K562 (cell line): ENCODE measurements around the gene HOXD9. TPM values are rescaled to one million over a fixed set of nuclear protein-coding genes. Genes with fewer than 3 reads are reported as not detected.

Experiments used
- ATAC-seq: fragments of 200-7000 bp; cut with Tn5 transposase; 3 replicates; pipeline ENCODE4 v1.9.1; 2020; ENCODE audit warnings: moderate library complexity
- BruUV-seq: library from RNA; stranded (reverse); fragments of 400-500 nt; replicated peaks from 2 replicates; lab custom pipeline; 2021; lab: Mats Ljungman, UMichigan
- CTCF ChIA-PET: fragments of 300-600 bp; formaldehyde crosslinking; extraction: SDS; loops from one replicate; lab custom pipeline; 2021; ENCODE audit warnings: low intra/inter-chr PET ratio; lab: Yijun Ruan, JAX
- POLR2A ChIA-PET: fragments of 300-600, 350-650 bp; sonication (Branson Sonifier 250); formaldehyde crosslinking; extraction: SDS; loops from one replicate; lab custom pipeline; 2021; ENCODE audit warnings: antibody characterized with exemption, inconsistent platforms; lab: Yijun Ruan, JAX
- DNase-seq, 4 experiments: peaks; one replicate each; pipeline versions ENCODE4 v3.0.0 to v3.0.0-alpha.2; 2011 to 2018; ENCODE audit warnings: low spot score in 3 of 4, mixed read lengths in 3 of 4; ENCODE audit errors: extremely low read depth in 1 of 4
- FAIRE-seq: peaks from 2 replicates; lab custom pipeline; 2011; peaks lifted over from hg19 to GRCh38; lab: Jason Lieb, UNC
- H2AFZ ChIP-seq: 2 replicates; pipeline ENCODE4 v1.6.0; 2011; ENCODE audit warnings: low read depth, low read length, control low read depth, inconsistent platforms
- H3K27ac ChIP-seq: fragments of 200-600 bp; 3 replicates; pipeline ENCODE4 v1.8.0; 2011; ENCODE audit warnings: low read depth, mild to moderate bottlenecking, control low read depth, inconsistent platforms, low read length, moderate library complexity, mixed read lengths; ENCODE audit errors: extremely low read depth
- H3K27me3 ChIP-seq, 2 experiments: fragments of 300-600 bp in 1 of 2; 2 replicates in 1 of 2; 3 replicates in 1 of 2; pipeline versions ENCODE4 v1.6.0 to v1.8.0; 2011; ENCODE audit warnings: inconsistent platforms in 2 of 2, low read length in 2 of 2, mild to moderate bottlenecking in 1 of 2, mixed read lengths in 1 of 2, moderate library complexity in 1 of 2; ENCODE audit not compliant: control insufficient read depth in 2 of 2, insufficient read depth in 2 of 2
- H3K36me3 ChIP-seq: fragments of 300-600 bp; 3 replicates; pipeline ENCODE4 v1.8.0; 2011; ENCODE audit warnings: mild to moderate bottlenecking, low read length, inconsistent platforms; ENCODE audit not compliant: control insufficient read depth, insufficient read depth
- H3K4me1 ChIP-seq, 2 experiments: fragments of 200-600 bp in 1 of 2; replicated peaks in 1 of 2; 2 replicates in 1 of 2; 3 replicates in 1 of 2; pipeline versions ENCODE4 v1.5.1 to v1.8.0; 2011; ENCODE audit warnings: inconsistent platforms in 2 of 2, low read length in 2 of 2, mild to moderate bottlenecking in 1 of 2, mixed read lengths in 1 of 2, moderate library complexity in 1 of 2; ENCODE audit not compliant: control insufficient read depth in 2 of 2, insufficient read depth in 2 of 2
- H3K4me2 ChIP-seq: 2 replicates; pipeline ENCODE4 v1.6.1; 2011; ENCODE audit warnings: low read length, control low read depth, inconsistent platforms, mixed read lengths; ENCODE audit not compliant: insufficient read depth
- H3K4me3 ChIP-seq: fragments of 200-600 bp; sonication (generic), shearing (Covaris generic); 2 replicates; pipeline ENCODE4 v1.5.1; 2016; ENCODE audit warnings: control low read depth, inconsistent platforms
- H3K79me2 ChIP-seq: fragments of 200-600 bp; 3 replicates; pipeline ENCODE4 v1.8.0; 2011; ENCODE audit warnings: low read length, inconsistent platforms; ENCODE audit not compliant: control insufficient read depth, insufficient read depth
- H3K9ac ChIP-seq, 2 experiments: 2 replicates each; pipeline versions ENCODE4 v1.6.0 to v1.6.1; 2011; ENCODE audit warnings: low read depth in 2 of 2, low read length in 2 of 2, control low read depth in 1 of 2, inconsistent platforms in 1 of 2, mild to moderate bottlenecking in 1 of 2, mixed read lengths in 1 of 2; ENCODE audit not compliant: insufficient read depth in 1 of 2
- H3K9me1 ChIP-seq: one replicate; pipeline ENCODE4 v1.6.0; 2011; ENCODE audit warnings: inconsistent platforms, mild to moderate bottlenecking, low read length, moderate library complexity; ENCODE audit not compliant: control insufficient read depth, insufficient read depth
- H3K9me3 ChIP-seq: replicated peaks from 2 replicates; pipeline ENCODE4 v1.5.1; 2011; ENCODE audit warnings: low read depth, low read length, inconsistent platforms; ENCODE audit not compliant: control insufficient read depth, insufficient read depth
- H4K20me1 ChIP-seq: replicated peaks from 2 replicates; pipeline ENCODE4 v1.6.1; 2011; ENCODE audit warnings: low read length, inconsistent platforms, mixed read lengths; ENCODE audit not compliant: control insufficient read depth, insufficient read depth
- ATF7 ChIP-seq: fragments of 450-650 bp; IDR thresholded peaks from 2 replicates; pipeline ENCODE4 v1.7.1; 2014; ENCODE audit warnings: mild to moderate bottlenecking, moderate library complexity
- E2F6 ChIP-seq, 2 experiments: IDR thresholded peaks; 2 replicates each; pipeline ENCODE4 v1.6.1; 2011; ENCODE audit warnings: borderline replicate concordance in 1 of 2, control low read depth in 1 of 2, low read depth in 1 of 2, low read length in 1 of 2, mild to moderate bottlenecking in 1 of 2, mixed read lengths in 1 of 2, moderate library complexity in 1 of 2; ENCODE audit not compliant: insufficient read depth in 1 of 2, insufficient read length in 1 of 2, poor library complexity in 1 of 2, severe bottlenecking in 1 of 2; ENCODE audit errors: extremely low read depth in 1 of 2
- FOSL1 ChIP-seq: fragments of 200-800 bp; sonication (Bioruptor generic); conservative IDR thresholded peaks from 2 replicates; pipeline ENCODE4 v1.6.1; 2016; ENCODE audit warnings: missing genetic modification characterization, missing compliant biosample characterization
- PTTG1 ChIP-seq: fragments of 450-650 bp; IDR thresholded peaks from 2 replicates; pipeline ENCODE4 v1.6.1; 2016; ENCODE audit warnings: low read depth, mild to moderate bottlenecking, missing genetic modification characterization, missing compliant biosample characterization
- SMAD2 ChIP-seq: fragments of 150-350 bp; IDR thresholded peaks from 2 replicates; pipeline ENCODE4 v1.6.1; 2014; ENCODE audit warnings: low read depth, mild to moderate bottlenecking, low read length
- SNIP1 ChIP-seq: fragments of 450-650 bp; IDR thresholded peaks from 2 replicates; pipeline ENCODE4 v1.7.1; 2017; ENCODE audit warnings: low read depth, mild to moderate bottlenecking
- SREBF1 ChIP-seq: fragments of 150-350 bp; IDR thresholded peaks from 2 replicates; pipeline ENCODE4 v1.6.1; 2014; ENCODE audit warnings: antibody characterized with exemption, low read depth, low read length, borderline replicate concordance
- TBP ChIP-seq: optimal IDR thresholded peaks from 2 replicates; pipeline ENCODE3; 2011; ENCODE audit warnings: low read depth, low read length, improper control_type of control experiment
- ZNF584 ChIP-seq: fragments of 200-800 bp; sonication (Bioruptor generic); IDR thresholded peaks from 2 replicates; pipeline ENCODE4 v1.6.1; 2016; ENCODE audit warnings: low read depth, mild to moderate bottlenecking, missing genetic modification characterization, missing compliant biosample characterization
- WGBS: fragments of 100-300 bp; shearing (Covaris generic); methylation state at CpG from one replicate; pipeline ENCODE4 v1.1.6; 2016; ENCODE audit warnings: low coverage, mixed read lengths; ENCODE audit not compliant: insufficient coverage; ENCODE audit errors: missing lambda C conversion rate; 5-methylcytosine and 5-hydroxymethylcytosine counted together
- in situ Hi-C: fragments of 300-500 bp; cut with MboI; formaldehyde crosslinking; loops from 4 replicates; pipeline ENCODE4 v1.15.0; 2018; ENCODE audit warnings: inconsistent platforms, mixed read lengths
- intact Hi-C: fragments of 100-400 bp; cut with micrococcal nuclease; formaldehyde crosslinking; loops from 2 replicates; pipeline ENCODE4 v1.14.2; 2022
- polyA plus RNA-seq, 8 experiments: library from polyadenylated mRNA; depleted of rRNA in 4 of 8; stranded (reverse) in 5 of 8; unstranded in 3 of 8; fragments of >200 nt; fragmentation: Nextera tagmentation in 2 of 8; fragmentation: Illumina TruSeq in 1 of 8; extraction: Ambion mirVana in 2 of 8; extraction: Trizol in 1 of 8; gene quantifications; 2 replicates each; pipeline versions ENCODE4 v1.2.1 to v1.2.3, GENCODE V29; 2011 to 2014; ENCODE audit warnings: inconsistent platforms in 1 of 8, missing spikeins in 1 of 8
- total RNA-seq, 7 experiments: library from RNA; depleted of rRNA in 6 of 7; stranded (reverse); fragments of >200 nt in 6 of 7; fragmentation: Illumina TruSeq in 2 of 7; extraction: Trizol in 2 of 7; gene quantifications; 2 replicates each; pipeline versions ENCODE4 v1.2.1 to v1.2.3, GENCODE V29; 2011 to 2021; ENCODE audit warnings: low replicate concordance in 1 of 7
- TF ChIP-seq, protein P1 (sequence below), 2 experiments: IDR thresholded peaks in 1 of 2; conservative IDR thresholded peaks in 1 of 2; 2 replicates each; pipeline ENCODE4 v1.6.1; 2016; ENCODE audit warnings: low read depth in 2 of 2, mild to moderate bottlenecking in 1 of 2, missing compliant biosample characterization in 1 of 2, missing genetic modification characterization in 1 of 2, moderate library complexity in 1 of 2

The HOXD9 gene
- total and polyA plus RNA-seq, 9 of the 15 experiments (the other 6 are each of a cell fraction or from before 2014, with no cell fraction given), result not detected

GRCh38 chr2:176145085-176145969 lies 22.8 kb downstream of the HOXD9 start (continued):
- no peak for TF ChIP-seq TBP
- TF ChIP-seq SNIP1, result no peak
- TF ChIP-seq PTTG1 (tag), result no peak
- TF ChIP-seq ZNF584, result no peak
- TF ChIP-seq, protein P1, sequence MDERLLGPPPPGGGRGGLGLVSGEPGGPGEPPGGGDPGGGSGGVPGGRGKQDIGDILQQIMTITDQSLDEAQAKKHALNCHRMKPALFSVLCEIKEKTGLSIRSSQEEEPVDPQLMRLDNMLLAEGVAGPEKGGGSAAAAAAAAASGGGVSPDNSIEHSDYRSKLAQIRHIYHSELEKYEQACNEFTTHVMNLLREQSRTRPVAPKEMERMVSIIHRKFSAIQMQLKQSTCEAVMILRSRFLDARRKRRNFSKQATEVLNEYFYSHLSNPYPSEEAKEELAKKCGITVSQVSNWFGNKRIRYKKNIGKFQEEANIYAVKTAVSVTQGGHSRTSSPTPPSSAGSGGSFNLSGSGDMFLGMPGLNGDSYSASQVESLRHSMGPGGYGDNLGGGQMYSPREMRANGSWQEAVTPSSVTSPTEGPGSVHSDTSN (CRISPR knock-in tag; IDR thresholded peaks at IDR 0.05; ENCODE audit: low read depth), result no peak
- TF ChIP-seq, protein P1 (tag; conservative IDR thresholded peaks at IDR 0.05; ENCODE audit: low read depth), result no peak

- Histone ChIP-seq H3K36me3 (no peaks in the 10 kb centered on the region), H4K20me1 (no peaks in the 10 kb centered on the region; the same call in 1 of the 2 replicates), H3K9ac (no peak overlapping the region), H3K27me3 (peaks cover 49 to 53% of the 10 kb centered on the region in 2 experiments), H3K9me3 (no peaks in the 10 kb centered on the region), H3K9me1 (no peaks in the 10 kb centered on the region), H2AFZ (no peak overlapping the region), H3K4me3 (no peak overlapping the region), H3K27ac (no peak overlapping the region), H3K4me2 (no peak overlapping the region), H3K79me2 (no peaks in the 10 kb centered on the region), H3K4me1 (no peaks in the 10 kb centered on the region)
- DNase-seq, result no peak
- no TSS peak for BruUV-seq
- in situ Hi-C loops (loop anchor here (25.0 kb wide), 2 partner anchors 666 to 1616 kb away; no protein-coding TSS in a partner anchor), intact Hi-C loops (loop anchor here (10.0 kb wide), 2 partner anchors 229 to 1609 kb away; no protein-coding TSS in a partner anchor)
- ChIA-PET POLR2A (interaction anchor here (0.6 kb wide), 1 partner anchor 269 kb away, joined by 3 read pairs; no protein-coding TSS in a partner anchor), CTCF (no interaction called here)
- WGBS, result under 1% methylated on average over 6 of the region's 6 CpGs
- ATAC-seq, result no peak
- FAIRE-seq, result no peak
- no peak for TF ChIP-seq E2F6 (IDR thresholded peaks at IDR 0.05; ENCODE audit: borderline replicate concordance in 1 of 2, extremely low read depth in 1 of 2, insufficient read depth in 1 of 2, insufficient read length in 1 of 2, low read depth in 1 of 2, low read length in 1 of 2, poor library complexity in 1 of 2, severe bottlenecking in 1 of 2)
- no peak for TF ChIP-seq SMAD2
- TF ChIP-seq SREBF1, result no peak
- TF ChIP-seq FOSL1 (tag), result no peak
- TF ChIP-seq ATF7, result no peak
Observed at GRCh38 chr2:176146101-176146500, 23.6 kb downstream of the HOXD9 start.
